ENCODE measurements around the gene CEACAM18. TPM values are rescaled to one million over a fixed set of nuclear protein-coding genes. Genes with fewer than 3 reads are reported as not detected.

The CEACAM18 gene
- total and polyA plus RNA-seq, 8 donors = not detected

DNA sequence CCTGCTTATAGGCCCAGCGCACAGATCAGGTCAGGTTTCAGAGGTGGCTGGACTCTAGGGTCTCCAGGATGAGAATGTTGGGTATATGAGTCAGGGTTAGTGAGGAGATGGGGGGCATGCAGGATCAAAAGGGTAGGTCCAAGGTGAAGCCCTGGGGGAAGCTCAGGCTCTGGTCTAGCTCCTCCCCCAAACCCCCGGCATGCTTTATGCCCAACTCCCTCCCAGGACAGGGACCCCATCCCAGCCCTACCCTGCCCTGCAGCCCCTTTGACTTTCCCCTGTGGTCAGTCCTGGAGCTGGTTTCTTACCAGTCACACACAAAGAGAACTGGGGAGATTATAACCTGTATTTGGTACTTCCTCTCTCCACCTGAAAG, 9.8 kb upstream of the CEACAM18 start:
- no peak for ATAC-seq

DNA sequence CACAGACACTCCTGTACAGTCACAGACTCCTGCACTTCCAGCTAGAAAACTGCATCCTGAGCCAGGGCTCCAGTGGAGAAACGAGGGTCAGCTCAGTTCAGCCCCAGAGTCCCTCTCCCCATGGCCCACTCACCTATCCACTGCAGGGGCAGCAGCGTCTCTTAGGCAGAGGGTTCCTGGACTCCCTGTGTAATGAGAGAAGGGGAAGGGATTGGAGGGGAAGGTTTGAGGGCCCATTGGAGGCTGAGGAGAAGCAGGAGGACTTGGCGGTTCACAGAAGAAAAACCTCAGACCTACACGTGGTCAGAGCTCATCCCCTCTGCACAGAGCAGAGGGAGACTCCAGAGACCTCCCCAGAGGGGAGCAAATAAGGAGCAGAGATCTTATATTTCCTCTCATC, 9.2 kb upstream of the CEACAM18 start:
- TF ChIP-seq, protein P1, sequence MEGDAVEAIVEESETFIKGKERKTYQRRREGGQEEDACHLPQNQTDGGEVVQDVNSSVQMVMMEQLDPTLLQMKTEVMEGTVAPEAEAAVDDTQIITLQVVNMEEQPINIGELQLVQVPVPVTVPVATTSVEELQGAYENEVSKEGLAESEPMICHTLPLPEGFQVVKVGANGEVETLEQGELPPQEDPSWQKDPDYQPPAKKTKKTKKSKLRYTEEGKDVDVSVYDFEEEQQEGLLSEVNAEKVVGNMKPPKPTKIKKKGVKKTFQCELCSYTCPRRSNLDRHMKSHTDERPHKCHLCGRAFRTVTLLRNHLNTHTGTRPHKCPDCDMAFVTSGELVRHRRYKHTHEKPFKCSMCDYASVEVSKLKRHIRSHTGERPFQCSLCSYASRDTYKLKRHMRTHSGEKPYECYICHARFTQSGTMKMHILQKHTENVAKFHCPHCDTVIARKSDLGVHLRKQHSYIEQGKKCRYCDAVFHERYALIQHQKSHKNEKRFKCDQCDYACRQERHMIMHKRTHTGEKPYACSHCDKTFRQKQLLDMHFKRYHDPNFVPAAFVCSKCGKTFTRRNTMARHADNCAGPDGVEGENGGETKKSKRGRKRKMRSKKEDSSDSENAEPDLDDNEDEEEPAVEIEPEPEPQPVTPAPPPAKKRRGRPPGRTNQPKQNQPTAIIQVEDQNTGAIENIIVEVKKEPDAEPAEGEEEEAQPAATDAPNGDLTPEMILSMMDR (IDR thresholded peaks at IDR 0.05) = no peak
- Histone ChIP-seq H3K4me3 (no peak overlapping the region), H3K9me3 (no peaks in the 10 kb centered on the region), H3K27me3 (peaks cover 0 to 35% of the 10 kb centered on the region in 2 donors), H3K36me3 (no peaks in the 10 kb centered on the region), H3K27ac (no peak overlapping the region), H3K4me1 (peaks cover 0 to 21% of the 10 kb centered on the region in 2 donors)
- DNase-seq (no peak), ATAC-seq (no peak)
- intact Hi-C loops (cut with DNase I) = no loop called here

More for the DNA sequence above, 9.8 kb upstream of the CEACAM18 start:
- TF ChIP-seq, protein P1 (IDR thresholded peaks at IDR 0.05) = no peak
- peaks cover 0 to 21% of the 10 kb centered on the region in 2 donors for H3K4me1 ChIP-seq
- intact Hi-C loops (cut with DNase I) = no loop called here
- no peaks in the 10 kb centered on the region for H3K9me3 ChIP-seq
- DNase-seq = no peak
- no peak overlapping the region for H3K4me3 ChIP-seq
- peaks cover 0 to 30% of the 10 kb centered on the region in 2 donors for H3K27me3 ChIP-seq
- peak overlapping the region in 1 of 2 donors; percentile 42 for H3K27ac ChIP-seq
- no peaks in the 10 kb centered on the region for H3K36me3 ChIP-seq

DNA sequence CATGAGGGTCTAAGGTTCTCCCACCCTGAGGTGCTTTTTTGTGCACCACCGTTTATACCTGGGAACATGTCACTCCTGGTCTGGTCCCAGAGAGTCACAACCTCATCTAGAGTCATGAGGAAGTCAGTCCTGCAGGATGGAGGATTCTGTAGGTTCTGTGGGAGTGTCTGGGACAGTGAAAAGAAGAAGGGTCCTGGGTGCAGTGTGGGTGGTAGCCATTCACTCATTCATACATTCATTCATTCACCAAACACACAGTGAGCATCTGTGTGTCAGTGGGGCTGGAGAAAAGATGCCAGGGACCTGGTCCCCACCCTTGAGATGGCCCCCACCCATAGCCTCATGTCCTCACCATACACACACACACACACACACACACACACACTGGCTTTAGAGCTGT, 8.7 kb upstream of the CEACAM18 start:
- Histone ChIP-seq H3K36me3 (no peaks in the 10 kb centered on the region), H3K9me3 (no peaks in the 10 kb centered on the region), H3K4me1 (peaks cover 0 to 21% of the 10 kb centered on the region in 2 donors), H3K4me3 (no peak overlapping the region), H3K27ac (no peak overlapping the region), H3K27me3 (peaks cover 0 to 38% of the 10 kb centered on the region in 2 donors)
- TF ChIP-seq, protein P1 (IDR thresholded peaks at IDR 0.05) = no peak
- ATAC-seq (no peak), DNase-seq (no peak)
- intact Hi-C loops (cut with DNase I) = loop anchor here in 1 of 2 donors (10.0 kb wide), 1 partner anchor 185 kb away; no protein-coding TSS in a partner anchor

DNA sequence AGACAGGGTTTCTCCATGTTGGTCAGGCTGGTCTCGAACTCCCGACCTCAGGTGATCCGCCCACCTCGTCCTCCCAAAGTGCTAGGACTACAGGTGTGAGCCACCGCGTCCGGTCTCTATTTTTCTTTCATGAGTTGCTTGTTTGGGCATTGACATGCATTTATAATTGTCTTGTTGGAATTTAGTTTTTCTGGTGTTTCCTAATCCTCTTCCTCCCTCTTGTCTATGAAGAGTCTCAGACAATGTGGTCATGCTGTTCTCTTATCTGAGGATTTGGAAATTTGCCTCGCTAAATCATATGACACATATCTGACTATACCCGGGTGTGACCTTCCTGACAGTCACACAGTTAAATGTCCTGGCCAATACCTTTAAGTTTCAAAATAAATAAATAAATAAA, 7.4 kb upstream of the CEACAM18 start:
- no peak overlapping the region for H3K27ac ChIP-seq
- intact Hi-C loops (cut with DNase I) = loop anchor here in 1 of 2 donors (10.0 kb wide), 1 partner anchor 184 kb away; no protein-coding TSS in a partner anchor
- DNase-seq = no peak

DNA sequence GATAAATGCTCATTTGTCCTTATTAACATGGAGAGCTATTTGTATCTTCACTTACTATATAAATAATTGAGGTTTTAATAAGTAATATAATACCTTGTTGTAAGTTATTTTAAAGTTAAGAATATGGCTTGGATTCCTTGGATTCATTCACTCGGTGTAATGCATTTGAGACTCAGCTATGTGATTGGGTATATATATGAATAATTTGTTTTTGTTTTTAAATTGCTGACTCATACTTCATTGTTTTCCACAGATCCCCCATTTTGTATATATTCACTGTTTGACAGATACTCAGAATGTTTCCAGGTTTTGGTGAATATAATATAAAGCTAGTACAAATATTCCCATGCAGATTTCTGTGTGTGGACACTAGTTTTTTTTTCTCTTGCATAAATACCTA, 6.8 kb upstream of the CEACAM18 start:
- H3K4me1 ChIP-seq = peaks cover 0 to 21% of the 10 kb centered on the region in 2 donors
- ATAC-seq (no peak), DNase-seq (no peak)
- H3K9me3 ChIP-seq = no peaks in the 10 kb centered on the region
- intact Hi-C loops (cut with DNase I) = loop anchor here in 1 of 2 donors (10.0 kb wide), 1 partner anchor 183 kb away; no protein-coding TSS in a partner anchor
- H3K27me3 ChIP-seq = peaks cover 0 to 30% of the 10 kb centered on the region in 2 donors
- H3K36me3 ChIP-seq = no peaks in the 10 kb centered on the region
- H3K27ac ChIP-seq = no peak overlapping the region
- H3K4me3 ChIP-seq = no peak overlapping the region
- TF ChIP-seq, protein P1 (IDR thresholded peaks at IDR 0.05) = no peak

More for the DNA sequence above, 7.4 kb upstream of the CEACAM18 start:
- H3K4me1 ChIP-seq = peaks cover 0 to 21% of the 10 kb centered on the region in 2 donors
- H3K9me3 ChIP-seq = no peaks in the 10 kb centered on the region
- TF ChIP-seq, protein P1 (IDR thresholded peaks at IDR 0.05) = no peak
- H3K36me3 ChIP-seq = no peaks in the 10 kb centered on the region
- peaks cover 0 to 30% of the 10 kb centered on the region in 2 donors for H3K27me3 ChIP-seq
- no peak overlapping the region for H3K4me3 ChIP-seq
- ATAC-seq = no peak

All from left lung (tissue), 10 donors.